HFFc6 (cell line): ENCODE data around the gene SPAG8. TPM values are rescaled to one million over a fixed set of nuclear protein-coding genes. Genes with fewer than 3 reads are reported as not detected.

ENCODE experiments used
- DNase-seq: peaks from one replicate; pipeline ENCODE4 v3.0.0-alpha.2; 2018
- H3K27ac Mint-ChIP-seq: 2 replicates; pipeline ENCODE4 v1.8.0; 2020; ENCODE audit warnings: mild to moderate bottlenecking, mixed read lengths
- H3K27me3 Mint-ChIP-seq: 2 replicates; pipeline ENCODE4 v1.8.0; 2021; ENCODE audit warnings: mild to moderate bottlenecking, moderate library complexity, mixed read lengths; ENCODE audit not compliant: insufficient read depth
- H3K36me3 Mint-ChIP-seq: 2 replicates; pipeline ENCODE4 v1.8.0; 2021; ENCODE audit warnings: low read depth, mixed read lengths
- H3K4me1 Mint-ChIP-seq: 2 replicates; pipeline ENCODE4 v1.8.0; 2020; ENCODE audit warnings: low read depth, mixed read lengths
- H3K4me3 Mint-ChIP-seq: 2 replicates; pipeline ENCODE4 v1.8.0; 2020; ENCODE audit warnings: mild to moderate bottlenecking, moderate library complexity, mixed read lengths
- H3K9me3 Mint-ChIP-seq: 2 replicates; pipeline ENCODE4 v1.8.0; 2020; ENCODE audit warnings: mild to moderate bottlenecking, mixed read lengths
- total RNA-seq, 6 experiments: library from RNA; stranded (reverse); fragmentation: NEBNext Ultra II Directional; extraction: Animal tissue kit (Norgen Biotek cat#: 25700); gene quantifications; 2 replicates in 1 of 6; 3 replicates in 5 of 6; pipeline ENCODE4 v1.2.3, GENCODE V29; 2021
- TF ChIP-seq, protein P1 (sequence below): fragments of 200-600 bp; sonication (generic); IDR thresholded peaks from 2 replicates; pipeline ENCODE4 v1.5.0; 2021; ENCODE audit warnings: antibody characterized with exemption, mild to moderate bottlenecking

SPAG8 gene
- total RNA-seq, 6 experiments from 2014 or later: 0.80 to 1.7 (median 1.2) TPM

DNA sequence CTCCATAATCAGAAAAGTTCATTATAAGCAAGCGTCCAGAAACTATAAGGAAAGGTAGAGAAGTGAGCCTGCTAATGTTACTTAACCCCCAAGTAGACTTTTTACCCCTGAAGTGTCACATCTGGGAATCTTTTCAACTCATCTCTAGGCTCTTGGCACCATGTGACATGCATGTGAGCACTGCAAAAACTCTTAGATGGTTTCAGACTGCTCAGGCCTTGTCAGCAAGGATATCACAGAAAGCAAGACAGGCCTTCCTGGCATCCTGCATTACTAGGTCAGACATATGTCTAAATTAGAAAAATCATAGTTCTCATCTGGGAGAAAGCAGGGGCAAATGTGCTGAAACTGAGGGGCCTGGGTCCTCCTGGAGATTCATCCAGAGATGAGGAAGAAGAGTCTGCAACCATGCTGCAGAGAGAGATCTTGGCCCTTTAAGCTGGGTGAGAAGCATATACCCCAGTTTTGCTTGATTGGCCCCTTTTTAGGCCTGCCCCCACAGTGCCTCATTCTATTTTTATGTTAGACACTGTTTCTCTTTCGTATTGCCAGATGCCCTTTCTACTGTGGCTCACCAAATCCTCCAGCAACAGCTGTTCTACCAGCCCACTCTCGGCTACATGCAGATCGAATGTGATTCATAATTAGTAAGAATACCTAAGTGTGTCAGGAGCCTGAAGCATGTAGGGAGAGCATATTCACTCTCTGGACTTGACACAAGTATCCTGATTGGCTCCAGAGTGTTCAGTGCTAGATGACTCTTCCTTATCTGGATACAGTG lies 35.9 kb upstream of the SPAG8 start:
- H3K9me3 Mint-ChIP-seq: no peaks in the 10 kb centered on the region
- no peaks in the 10 kb centered on the region for H3K36me3 Mint-ChIP-seq
- TF ChIP-seq, protein P1, sequence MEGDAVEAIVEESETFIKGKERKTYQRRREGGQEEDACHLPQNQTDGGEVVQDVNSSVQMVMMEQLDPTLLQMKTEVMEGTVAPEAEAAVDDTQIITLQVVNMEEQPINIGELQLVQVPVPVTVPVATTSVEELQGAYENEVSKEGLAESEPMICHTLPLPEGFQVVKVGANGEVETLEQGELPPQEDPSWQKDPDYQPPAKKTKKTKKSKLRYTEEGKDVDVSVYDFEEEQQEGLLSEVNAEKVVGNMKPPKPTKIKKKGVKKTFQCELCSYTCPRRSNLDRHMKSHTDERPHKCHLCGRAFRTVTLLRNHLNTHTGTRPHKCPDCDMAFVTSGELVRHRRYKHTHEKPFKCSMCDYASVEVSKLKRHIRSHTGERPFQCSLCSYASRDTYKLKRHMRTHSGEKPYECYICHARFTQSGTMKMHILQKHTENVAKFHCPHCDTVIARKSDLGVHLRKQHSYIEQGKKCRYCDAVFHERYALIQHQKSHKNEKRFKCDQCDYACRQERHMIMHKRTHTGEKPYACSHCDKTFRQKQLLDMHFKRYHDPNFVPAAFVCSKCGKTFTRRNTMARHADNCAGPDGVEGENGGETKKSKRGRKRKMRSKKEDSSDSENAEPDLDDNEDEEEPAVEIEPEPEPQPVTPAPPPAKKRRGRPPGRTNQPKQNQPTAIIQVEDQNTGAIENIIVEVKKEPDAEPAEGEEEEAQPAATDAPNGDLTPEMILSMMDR: no peak
- peak; percentile 94 for DNase-seq
- H3K4me1 Mint-ChIP-seq: peaks cover 45% of the 10 kb centered on the region
- no peaks in the 10 kb centered on the region; the same call in none of the 2 replicates for H3K27me3 Mint-ChIP-seq
- peak overlapping the region; percentile 83 for H3K27ac Mint-ChIP-seq
- peak overlapping the region; percentile 67 for H3K4me3 Mint-ChIP-seq

GRCh38 chr9:35845824-35846771 lies 34.0 kb upstream of the SPAG8 start:
- Mint-ChIP-seq H3K4me1 (peaks cover 45% of the 10 kb centered on the region), H3K36me3 (no peaks in the 10 kb centered on the region), H3K4me3 (no peak overlapping the region), H3K27me3 (no peaks in the 10 kb centered on the region; the same call in none of the 2 replicates), H3K9me3 (no peaks in the 10 kb centered on the region), H3K27ac (peak overlapping the region; percentile 75; the same call in 1 of the 2 replicates)
- TF ChIP-seq, protein P1: no peak
- DNase-seq: no peak

DNA sequence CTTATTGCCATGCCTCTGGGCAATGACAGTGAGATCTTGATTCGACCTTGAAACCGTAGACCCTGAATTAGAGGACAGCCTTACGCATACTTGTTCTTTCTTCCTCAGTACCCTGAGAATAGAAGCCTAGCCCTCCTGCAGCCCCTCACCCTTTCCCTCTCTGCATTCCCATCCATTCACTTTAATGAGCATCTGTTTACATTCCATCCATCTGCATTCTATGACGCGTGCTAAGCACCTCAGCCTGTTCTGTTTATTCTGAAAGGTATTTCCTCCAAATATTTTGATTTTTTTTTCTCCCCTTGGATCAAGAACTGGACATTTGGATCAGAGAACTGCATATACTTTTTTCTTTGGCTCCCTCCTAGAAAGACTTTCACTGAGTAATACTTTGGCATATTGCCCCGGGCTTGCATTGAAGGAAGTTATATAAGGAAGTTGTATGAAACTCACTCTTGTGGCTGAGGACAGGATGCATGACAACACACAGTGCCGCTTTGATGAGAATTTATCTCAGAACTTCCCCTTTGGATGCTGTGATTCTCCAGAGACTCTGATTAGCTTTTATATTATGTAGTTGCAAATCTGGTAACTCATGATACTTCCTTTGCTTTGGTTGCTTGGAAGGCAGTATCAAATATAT lies 32.7 kb upstream of the SPAG8 start:
- no peaks in the 10 kb centered on the region for H3K9me3 Mint-ChIP-seq
- H3K27ac Mint-ChIP-seq: peak overlapping the region; percentile 75
- DNase-seq: peak; percentile 90
- TF ChIP-seq, protein P1: no peak
- H3K4me1 Mint-ChIP-seq: peaks cover 45% of the 10 kb centered on the region
- H3K4me3 Mint-ChIP-seq: peak overlapping the region; percentile 33; the same call in 1 of the 2 replicates
- no peaks in the 10 kb centered on the region; the same call in none of the 2 replicates for H3K27me3 Mint-ChIP-seq
- H3K36me3 Mint-ChIP-seq: no peaks in the 10 kb centered on the region

GRCh38 chr9:35842795-35843194 lies 30.7 kb upstream of the SPAG8 start:
- TF ChIP-seq, protein P1: no peak
- no peaks in the 10 kb centered on the region for H3K36me3 Mint-ChIP-seq
- peaks cover 4% of the 10 kb centered on the region for H3K27me3 Mint-ChIP-seq
- H3K27ac Mint-ChIP-seq: no peak overlapping the region
- DNase-seq: no peak
- H3K4me1 Mint-ChIP-seq: peaks cover 31% of the 10 kb centered on the region
- no peak overlapping the region for H3K4me3 Mint-ChIP-seq
- H3K9me3 Mint-ChIP-seq: no peaks in the 10 kb centered on the region

DNA sequence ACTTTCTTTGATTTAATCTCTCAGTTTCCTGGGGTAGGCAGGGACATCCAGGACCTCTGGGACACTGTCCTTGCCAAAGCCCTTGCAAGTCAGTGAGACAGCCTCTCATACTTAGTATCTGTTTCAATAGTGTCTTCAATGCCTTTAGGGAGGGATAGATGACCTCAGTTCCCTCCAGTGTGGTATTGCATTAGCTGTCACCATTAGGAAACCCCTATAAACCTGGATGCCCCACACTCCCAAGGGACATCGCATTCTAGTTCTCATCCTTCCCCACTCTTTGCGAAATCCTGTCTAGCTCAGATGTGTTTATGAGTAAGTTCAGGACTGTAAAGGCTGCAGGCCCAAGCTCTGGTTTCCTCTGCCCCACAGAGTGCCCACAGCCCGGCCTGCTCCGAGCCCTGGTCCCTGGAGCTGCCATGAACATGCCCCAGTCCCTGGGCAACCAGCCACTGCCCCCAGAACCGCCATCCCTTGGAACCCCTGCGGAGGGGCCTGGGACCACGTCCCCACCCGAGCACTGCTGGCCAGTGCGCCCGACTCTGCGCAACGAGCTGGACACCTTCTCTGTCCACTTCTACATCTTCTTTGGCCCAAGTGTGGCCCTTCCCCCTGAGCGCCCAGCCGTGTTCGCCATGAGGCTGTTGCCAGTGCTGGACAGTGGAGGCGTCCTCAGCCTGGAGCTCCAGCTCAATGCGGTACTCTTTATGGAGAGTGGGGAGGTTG lies 30.1 kb upstream of the SPAG8 start:
- DNase-seq: no peak
- Mint-ChIP-seq H3K4me1 (peaks cover 25% of the 10 kb centered on the region), H3K27ac (no peak overlapping the region), H3K27me3 (peaks cover 4% of the 10 kb centered on the region), H3K36me3 (no peaks in the 10 kb centered on the region; the same call in 1 of the 2 replicates), H3K9me3 (no peaks in the 10 kb centered on the region), H3K4me3 (no peak overlapping the region)
- TF ChIP-seq, protein P1: no peak
